Measurements from ENCODE around the gene RND3.

- no peak for TF ChIP-seq CTCF (IDR thresholded peaks at IDR 0.05; ENCODE audit: insufficient read depth, low read length)
- no peak for TF ChIP-seq REST (IDR thresholded peaks at IDR 0.05; ENCODE audit: insufficient replicate concordance, low read depth)
- TF ChIP-seq POLR2AphosphoS5 (IDR thresholded peaks at IDR 0.05; ENCODE audit: low read depth) = no peak
These were observed 45.0 kb downstream of the RND3 start for GRCh38 chr2:150442484-150442883.
